OCI-LY1 (cell line): ENCODE results near the gene MAP3K21.

ENCODE experiments used
- H2AFZ ChIP-seq: fragments of 200-600 bp; sonication (generic), shearing (Covaris generic); 2 replicates; pipeline ENCODE4 v1.6.0; 2014; ENCODE audit warnings: antibody characterized with exemption, mild to moderate bottlenecking, low read length
- H3F3A ChIP-seq: fragments of 200-600 bp; sonication (generic), shearing (Covaris generic); 2 replicates; pipeline ENCODE4 v1.6.0; 2014; ENCODE audit warnings: mild to moderate bottlenecking, antibody characterized with exemption, low read length, moderate library complexity; ENCODE audit not compliant: insufficient read depth
- H3K27ac ChIP-seq: fragments of 200-600 bp; sonication (generic); 2 replicates; pipeline ENCODE4 v1.5.1; 2014; ENCODE audit warnings: low read length, mixed run types, mild to moderate bottlenecking, low read depth; ENCODE audit not compliant: poor library complexity, severe bottlenecking
- H3K27me3 ChIP-seq: fragments of 200-600 bp; sonication (generic); 2 replicates; pipeline ENCODE4 v1.6.0; 2014; ENCODE audit warnings: antibody characterized with exemption, mild to moderate bottlenecking, low read length, moderate library complexity; ENCODE audit not compliant: insufficient read depth
- H3K36me3 ChIP-seq: fragments of 200-600 bp; sonication (generic); 2 replicates; pipeline ENCODE4 v1.6.1; 2014; ENCODE audit warnings: mild to moderate bottlenecking, antibody characterized with exemption, low read length, moderate library complexity, mixed read lengths; ENCODE audit not compliant: insufficient read depth
- H3K4me1 ChIP-seq: fragments of 200-600 bp; sonication (generic); 2 replicates; pipeline ENCODE4 v1.5.1; 2014; ENCODE audit warnings: mild to moderate bottlenecking, low read length, moderate library complexity; ENCODE audit not compliant: insufficient read depth, severe bottlenecking
- H3K4me2 ChIP-seq: fragments of 200-600 bp; sonication (generic), shearing (Covaris generic); 2 replicates; pipeline ENCODE4 v1.6.1; 2014; ENCODE audit warnings: low read length
- H3K4me3 ChIP-seq: fragments of 200-600 bp; sonication (generic); 2 replicates; pipeline ENCODE4 v1.5.1; 2014; ENCODE audit warnings: low read length, low read depth, mild to moderate bottlenecking, mixed read lengths; ENCODE audit not compliant: poor library complexity, severe bottlenecking
- H3K79me2 ChIP-seq: fragments of 200-600 bp; shearing (Covaris generic); 2 replicates; pipeline ENCODE4 v1.6.1; 2016; ENCODE audit warnings: mixed run types, low read length, mixed read lengths; ENCODE audit not compliant: insufficient read depth
- H3K9ac ChIP-seq: fragments of 200-600 bp; sonication (generic), shearing (Covaris generic); 2 replicates; pipeline ENCODE4 v1.6.1; 2014; ENCODE audit warnings: mild to moderate bottlenecking, low read length, mixed read lengths
- H3K9me2 ChIP-seq: fragments of 200-600 bp; sonication (generic), shearing (Covaris generic); 2 replicates; pipeline ENCODE4 v1.6.1; 2014; ENCODE audit warnings: low read depth, mild to moderate bottlenecking, low read length, mixed read lengths
- H3K9me3 ChIP-seq: fragments of 200-600 bp; shearing (Covaris generic); 2 replicates; pipeline ENCODE4 v1.6.1; 2014; ENCODE audit warnings: low read length, mixed read lengths
- H4K20me1 ChIP-seq: fragments of 200-600 bp; sonication (generic), shearing (Covaris generic); 2 replicates; pipeline ENCODE4 v1.6.0; 2016; ENCODE audit warnings: mild to moderate bottlenecking, low read length; ENCODE audit not compliant: insufficient read depth
- CTCF ChIP-seq: fragments of 200-600 bp; sonication (generic), shearing (Covaris generic); IDR thresholded peaks from 2 replicates; pipeline ENCODE4 v1.5.1; 2017; ENCODE audit warnings: mild to moderate bottlenecking, antibody characterized with exemption, low read length, moderate library complexity, mixed read lengths
- EZH2 ChIP-seq: fragments of 200-600 bp; sonication (generic), shearing (Covaris generic); IDR thresholded peaks from 2 replicates; pipeline ENCODE4 v1.8.0; 2017; ENCODE audit warnings: borderline replicate concordance, mixed run types, mild to moderate bottlenecking, antibody characterized with exemption, low read length, moderate library complexity, mixed read lengths

The MAP3K21 gene

GRCh38 chr1:233340966-233341516 lies 13.5 kb downstream of the MAP3K21 start:
- H3K36me3 ChIP-seq: no peaks in the 10 kb centered on the region
- no peaks in the 10 kb centered on the region for H3K27me3 ChIP-seq

GRCh38 chr1:233342086-233342485 lies 14.6 kb downstream of the MAP3K21 start:
- H4K20me1 ChIP-seq: no peaks in the 10 kb centered on the region
- H3K4me3 ChIP-seq: no peak overlapping the region
- H3F3A ChIP-seq: no peaks in the 10 kb centered on the region
- no peaks in the 10 kb centered on the region for H3K9me3 ChIP-seq
- H3K36me3 ChIP-seq: no peaks in the 10 kb centered on the region
- H3K9me2 ChIP-seq: no peaks in the 10 kb centered on the region
- TF ChIP-seq EZH2: no peak
- no peak for TF ChIP-seq CTCF
- H3K27ac ChIP-seq: no peak overlapping the region
- no peak overlapping the region for H2AFZ ChIP-seq
- no peak overlapping the region for H3K9ac ChIP-seq
- H3K4me1 ChIP-seq: no peaks in the 10 kb centered on the region
- no peak overlapping the region for H3K4me2 ChIP-seq
- no peaks in the 10 kb centered on the region for H3K79me2 ChIP-seq
- no peaks in the 10 kb centered on the region for H3K27me3 ChIP-seq

More at GRCh38 chr1:233340966-233341516, 13.5 kb downstream of the MAP3K21 start:
- no peak overlapping the region for H3K4me2 ChIP-seq
- H3K27ac ChIP-seq: no peak overlapping the region
- H3K4me1 ChIP-seq: no peaks in the 10 kb centered on the region
- TF ChIP-seq EZH2: no peak
- no peaks in the 10 kb centered on the region for H3K9me3 ChIP-seq
- no peak overlapping the region for H2AFZ ChIP-seq
- H3K79me2 ChIP-seq: no peaks in the 10 kb centered on the region
- no peak overlapping the region for H3K4me3 ChIP-seq
- no peaks in the 10 kb centered on the region for H4K20me1 ChIP-seq
- no peaks in the 10 kb centered on the region for H3K9me2 ChIP-seq
- no peaks in the 10 kb centered on the region for H3F3A ChIP-seq
- no peak overlapping the region for H3K9ac ChIP-seq

GRCh38 chr1:233343262-233343661 lies 15.7 kb downstream of the MAP3K21 start:
- H3K4me2 ChIP-seq: no peak overlapping the region
- H3K27ac ChIP-seq: no peak overlapping the region

More at GRCh38 chr1:233343262-233343661, 15.7 kb downstream of the MAP3K21 start:
- H3K9me3 ChIP-seq: no peaks in the 10 kb centered on the region
- H4K20me1 ChIP-seq: no peaks in the 10 kb centered on the region
- no peak overlapping the region for H3K9ac ChIP-seq
- H3K4me3 ChIP-seq: no peak overlapping the region
- no peaks in the 10 kb centered on the region for H3F3A ChIP-seq
- no peak overlapping the region for H2AFZ ChIP-seq
- no peaks in the 10 kb centered on the region for H3K4me1 ChIP-seq
- H3K36me3 ChIP-seq: no peaks in the 10 kb centered on the region
- no peaks in the 10 kb centered on the region for H3K9me2 ChIP-seq
- TF ChIP-seq EZH2 (no peak), CTCF (no peak)
- no peaks in the 10 kb centered on the region for H3K79me2 ChIP-seq
- H3K27me3 ChIP-seq: no peaks in the 10 kb centered on the region
